CD4-positive, alpha-beta memory T cell (primary cell): ENCODE measurements around the gene SP7. TPM values are rescaled to one million over a fixed set of nuclear protein-coding genes. Genes with fewer than 3 reads are reported as not detected.
"Not testable (repeated sequence)": the region's sequence is repeated elsewhere in the genome, so short reads cannot be mapped to it uniquely, and the experiment has no call there.

Experiments
- CTCF ChIA-PET: fragments of 350-600 bp; sonication (Branson Sonifier 250); formaldehyde crosslinking; loops from one replicate; lab custom pipeline; 2021; ENCODE audit warnings: inconsistent platforms; ENCODE audit not compliant: partially characterized antibody; lab: Charles Lee
- POLR2A ChIA-PET: fragments of 350-600 bp; sonication (Branson Sonifier 250); formaldehyde crosslinking; loops from one replicate; lab custom pipeline; 2021; ENCODE audit not compliant: partially characterized antibody; lab: Charles Lee
- DNase-seq, 5 donors: peaks; one replicate each; pipeline versions ENCODE4 v3.0.0 to v3.0.0-alpha.2; 2020 to 2022; ENCODE audit warnings: mixed read lengths in 1 of 5
- H3K27ac ChIP-seq: one replicate; pipeline ENCODE4 v1.7.0; 2013; ENCODE audit warnings: low read depth, low read length
- H3K27me3 ChIP-seq: 2 replicates; pipeline ENCODE4 v1.7.0; 2013; ENCODE audit warnings: mild to moderate bottlenecking, low read length, moderate library complexity; ENCODE audit not compliant: insufficient read depth
- H3K36me3 ChIP-seq: 2 replicates; pipeline ENCODE4 v1.7.0; 2013; ENCODE audit warnings: mild to moderate bottlenecking, low read length, moderate library complexity; ENCODE audit not compliant: insufficient read depth
- H3K4me1 ChIP-seq: 2 replicates; pipeline ENCODE4 v1.7.0; 2013; ENCODE audit warnings: mild to moderate bottlenecking, low read length, moderate library complexity; ENCODE audit not compliant: insufficient read depth
- H3K4me3 ChIP-seq, 2 donors: one replicate each; pipeline ENCODE4 v1.7.0; 2013; ENCODE audit warnings: low read length in 2 of 2, mild to moderate bottlenecking in 1 of 2
- H3K9me3 ChIP-seq, 2 donors: one replicate each; pipeline ENCODE4 v1.7.0; 2013; ENCODE audit warnings: low read length in 2 of 2, control low read depth in 1 of 2; ENCODE audit not compliant: control insufficient read depth in 1 of 2
- H3K27ac Mint-ChIP-seq, 7 donors: one replicate each; pipeline ENCODE4 v1.8.0; 2020 to 2021; ENCODE audit warnings: mixed read lengths in 7 of 7, mild to moderate bottlenecking in 6 of 7, inconsistent platforms in 3 of 7, moderate library complexity in 3 of 7
- H3K27me3 Mint-ChIP-seq, 2 donors: one replicate each; pipeline ENCODE4 v1.8.0; 2020 to 2021; ENCODE audit warnings: mixed read lengths in 2 of 2
- H3K36me3 Mint-ChIP-seq, 2 donors: one replicate each; pipeline ENCODE4 v1.8.0; 2020 to 2021; ENCODE audit warnings: mixed read lengths in 2 of 2, inconsistent platforms in 1 of 2, mild to moderate bottlenecking in 1 of 2
- H3K4me1 Mint-ChIP-seq, 4 donors: one replicate each; pipeline ENCODE4 v1.8.0; 2020 to 2021; ENCODE audit warnings: mixed read lengths in 4 of 4, mild to moderate bottlenecking in 1 of 4
- H3K4me3 Mint-ChIP-seq, 8 donors: one replicate each; pipeline ENCODE4 v1.8.0; 2020 to 2021; ENCODE audit warnings: mixed read lengths in 8 of 8, mild to moderate bottlenecking in 7 of 8, moderate library complexity in 6 of 8, inconsistent platforms in 3 of 8
- H3K9me3 Mint-ChIP-seq, 8 donors: one replicate each; pipeline ENCODE4 v1.8.0; 2020 to 2021; ENCODE audit warnings: mixed read lengths in 8 of 8, mild to moderate bottlenecking in 5 of 8, inconsistent platforms in 3 of 8, moderate library complexity in 1 of 8
- intact Hi-C: fragments of 100-400 bp; cut with micrococcal nuclease; formaldehyde crosslinking; loops from one replicate; pipeline ENCODE4 v1.15.1; 2023
- polyA plus RNA-seq, 2 donors: library from polyadenylated mRNA; unstranded; fragments of 300-500 nt; fragmentation: Illumina TruSeq; gene quantifications; one replicate each; pipeline ENCODE4 v1.2.3, GENCODE V29; 2021
- total RNA-seq, 2 experiments: library from RNA; stranded (reverse); gene quantifications; one replicate each; pipeline ENCODE4 v1.2.3, GENCODE V29; 2021

Gene SP7
- total and polyA plus RNA-seq, 4 experiments from 2014 or later = not detected

DNA sequence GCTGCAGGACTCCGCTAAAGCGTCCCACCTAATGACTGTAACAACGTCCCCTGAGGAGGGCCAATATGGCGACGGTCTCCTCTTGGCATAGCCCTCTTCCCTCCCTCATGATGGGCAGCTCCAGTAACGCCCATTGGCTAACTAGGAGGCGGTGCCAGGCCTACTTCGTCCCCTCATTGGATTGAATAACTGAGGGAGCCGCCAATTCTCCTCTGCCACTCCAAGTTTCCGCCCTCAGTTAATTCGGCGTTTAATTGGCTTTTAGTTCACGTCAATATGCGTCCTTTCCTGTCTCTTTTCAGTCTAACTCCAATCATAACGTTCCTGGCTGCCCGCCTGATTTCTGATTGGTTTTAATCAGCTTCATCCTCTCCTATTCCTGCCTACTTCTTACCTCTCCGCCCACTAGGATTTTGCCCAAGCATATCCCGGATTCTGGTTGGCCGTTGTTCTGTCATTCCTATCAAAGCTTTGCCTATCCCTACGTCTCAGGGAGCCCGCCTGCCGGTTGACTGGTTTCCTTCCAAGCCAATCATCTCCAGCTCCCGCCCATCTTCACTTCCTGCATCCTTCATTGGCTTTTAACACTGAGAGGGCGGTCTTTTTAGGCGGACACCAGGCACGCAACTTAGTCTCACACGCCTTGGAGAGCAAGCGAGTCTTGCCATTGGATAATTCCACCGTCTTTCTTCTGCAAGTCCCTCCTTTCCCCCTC lies 43.4 kb upstream of the SP7 start:
- peak overlapping the region; percentile 57 to 86 for H3K4me3 ChIP-seq
- H3K4me1 ChIP-seq = peaks cover 46% of the 10 kb centered on the region
- H3K27me3 Mint-ChIP-seq = no peaks in the 10 kb centered on the region
- no peak overlapping the region for H3K4me3 Mint-ChIP-seq
- peaks cover 30 to 33% of the 10 kb centered on the region in 2 donors for H3K36me3 Mint-ChIP-seq
- H3K27me3 ChIP-seq = no peaks in the 10 kb centered on the region
- no peak overlapping the region for H3K27ac Mint-ChIP-seq
- peaks cover 22% of the 10 kb centered on the region for H3K36me3 ChIP-seq
- H3K9me3 ChIP-seq = no peaks in the 10 kb centered on the region
- peak overlapping the region; percentile 70 for H3K27ac ChIP-seq
- peak; percentile 99 to 100 (median 100) for DNase-seq
- peaks cover 0 to 1% (median 0%) of the 10 kb centered on the region in 8 donors for H3K9me3 Mint-ChIP-seq
- CTCF ChIA-PET = interaction anchor here (1.1 to 9.5 kb wide), 8 partner anchors 12 to 57 kb away, joined by 3 to 81 read pairs (median 8); partner anchors contain the start of genes AAAS and AMHR2
- H3K4me1 Mint-ChIP-seq = peaks cover 28 to 37% (median 34%) of the 10 kb centered on the region in 4 donors
- POLR2A ChIA-PET = interaction anchor here (0.7 to 3.2 kb wide), 33 partner anchors 9 to 373 kb away, joined by 3 to 59 read pairs (median 6); partner anchors contain the start of genes AAAS, ATF7, ATP5MC2 and CSAD
- intact Hi-C loops = loop anchor here (1.0 kb wide), 6 partner anchors 42 to 121 kb away; partner anchors contain the start of genes PFDN5 and PRR13

DNA sequence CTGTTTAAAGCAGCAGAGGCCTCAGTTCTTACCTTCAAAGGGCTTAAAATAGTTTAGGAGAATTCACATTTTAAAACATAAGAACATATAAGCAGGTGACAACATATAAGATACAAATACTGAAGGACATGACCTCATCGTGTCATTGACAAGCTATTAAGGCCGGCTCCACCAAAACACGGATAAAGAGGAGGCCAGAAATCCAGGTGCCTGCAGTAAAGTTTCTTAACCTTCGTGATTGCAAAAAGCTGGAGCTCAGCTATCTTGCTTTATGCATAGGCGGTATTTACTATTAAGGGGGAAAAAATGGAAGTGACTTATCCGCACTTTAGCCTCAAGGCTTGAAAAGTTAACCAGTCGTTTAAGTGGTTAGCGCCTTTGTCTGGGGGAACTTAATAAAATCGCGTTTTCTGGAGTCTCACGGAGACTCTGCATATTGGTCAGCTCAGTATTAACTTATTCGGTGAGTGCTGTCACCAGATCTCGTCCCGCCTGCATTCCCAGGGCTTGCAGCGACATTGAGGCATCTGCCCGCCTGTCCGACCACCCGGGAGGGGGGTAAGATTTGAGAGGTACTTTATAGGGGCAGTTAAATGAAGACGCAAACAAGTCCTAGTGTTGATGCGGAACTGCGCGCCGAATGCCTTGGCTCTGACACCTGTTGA lies 42.7 kb upstream of the SP7 start:
- Histone ChIP-seq H3K4me3 (peak overlapping the region; percentile 57 to 86), H3K27me3 (no peaks in the 10 kb centered on the region), H3K9me3 (no peaks in the 10 kb centered on the region), H3K36me3 (peaks cover 22% of the 10 kb centered on the region), H3K27ac (peak overlapping the region; percentile 70), H3K4me1 (peaks cover 42% of the 10 kb centered on the region)
- H3K4me3 Mint-ChIP-seq = no peak overlapping the region
- H3K27ac Mint-ChIP-seq = no peak overlapping the region
- DNase-seq = no peak
- intact Hi-C loops = loop anchor here (1.0 kb wide), 2 partner anchors 72 to 121 kb away; no protein-coding TSS in a partner anchor
- peaks cover 0 to 1% (median 0%) of the 10 kb centered on the region in 8 donors for H3K9me3 Mint-ChIP-seq
- no peaks in the 10 kb centered on the region for H3K27me3 Mint-ChIP-seq
- peaks cover 28 to 36% (median 33%) of the 10 kb centered on the region in 4 donors for H3K4me1 Mint-ChIP-seq
- POLR2A ChIA-PET = interaction anchor here (0.7 to 3.2 kb wide), 26 partner anchors 10 to 300 kb away, joined by 3 to 59 read pairs (median 7); partner anchors contain the start of genes AAAS, ATP5MC2, CSAD and MAP3K12
- H3K36me3 Mint-ChIP-seq = peaks cover 27 to 30% of the 10 kb centered on the region in 2 donors
- CTCF ChIA-PET = interaction anchor here (1.1 to 9.5 kb wide), 8 partner anchors 11 to 56 kb away, joined by 3 to 81 read pairs (median 8); partner anchors contain the start of genes AAAS and AMHR2

DNA sequence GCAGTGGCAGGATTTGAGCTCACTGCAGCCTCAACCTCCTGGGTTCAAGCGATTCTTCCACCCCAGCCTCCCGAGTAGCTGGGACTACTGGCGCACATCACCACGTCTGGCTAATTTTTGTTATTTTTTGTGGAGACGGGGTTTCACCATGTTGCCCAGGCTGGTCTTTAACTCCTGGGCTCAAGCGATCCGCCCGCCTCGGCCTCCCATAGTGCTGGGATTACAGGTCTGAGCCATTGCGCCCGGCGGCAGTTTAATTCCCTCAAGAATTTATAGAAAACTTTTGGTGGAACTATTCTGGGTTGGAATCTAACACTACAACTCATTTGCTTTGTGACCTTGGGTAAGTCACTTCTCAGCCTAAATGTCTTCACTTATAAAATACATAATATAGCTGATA lies 42.1 kb upstream of the SP7 start:
- Mint-ChIP-seq H3K4me3 (peak overlapping the region in 1 of 8 donors; percentile 10), H3K9me3 (peaks cover 0 to 1% (median 0%) of the 10 kb centered on the region in 8 donors), H3K36me3 (peaks cover 21 to 24% of the 10 kb centered on the region in 2 donors), H3K27ac (peak overlapping the region in 3 of 7 donors; percentile 31 to 42 (median 41)), H3K4me1 (peaks cover 25 to 34% (median 32%) of the 10 kb centered on the region in 4 donors), H3K27me3 (no peaks in the 10 kb centered on the region)
- ChIA-PET CTCF (interaction anchor here (0.6 to 9.5 kb wide), 8 partner anchors 11 to 56 kb away, joined by 3 to 81 read pairs (median 8); partner anchors contain the start of gene AAAS), POLR2A (interaction anchor here (0.6 to 3.2 kb wide), 12 partner anchors 26 to 299 kb away, joined by 3 to 59 read pairs (median 12); partner anchors contain the start of genes AAAS, MAP3K12, MYG1 and PFDN5)
- no peak for DNase-seq
- no peaks in the 10 kb centered on the region for H3K27me3 ChIP-seq
- peaks cover 18% of the 10 kb centered on the region for H3K36me3 ChIP-seq
- peaks cover 36% of the 10 kb centered on the region for H3K4me1 ChIP-seq
- intact Hi-C loops = no loop called here
- peak overlapping the region; percentile 70 for H3K27ac ChIP-seq
- H3K9me3 ChIP-seq = no peaks in the 10 kb centered on the region
- H3K4me3 ChIP-seq = no peak overlapping the region

DNA sequence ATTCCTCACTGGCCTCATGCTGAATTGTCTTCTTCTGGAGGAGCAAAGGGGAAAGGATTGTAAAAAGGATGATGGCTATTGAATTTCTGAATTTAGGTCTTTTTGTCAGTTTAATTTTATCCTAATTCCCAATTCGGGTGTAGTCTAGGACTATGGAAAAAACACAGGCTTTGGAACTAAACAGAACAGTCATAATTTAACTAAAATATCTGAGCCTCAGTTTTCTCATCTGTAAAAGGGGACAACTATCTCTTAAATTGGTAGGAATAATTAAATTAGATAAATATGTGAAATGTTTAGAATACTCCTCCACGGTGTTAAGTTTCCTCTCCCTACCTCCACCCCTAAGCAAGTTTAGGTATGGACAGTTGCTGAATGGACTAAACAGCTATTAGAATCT lies 40.6 kb upstream of the SP7 start:
- H3K27ac ChIP-seq = no peak overlapping the region
- no peaks in the 10 kb centered on the region for H3K27me3 ChIP-seq
- H3K4me3 ChIP-seq = no peak overlapping the region
- POLR2A ChIA-PET = interaction anchor here (0.7 kb wide), 1 partner anchor 942 kb away, joined by 3 read pairs; no protein-coding TSS in a partner anchor
- H3K36me3 ChIP-seq = peaks cover 4% of the 10 kb centered on the region
- Mint-ChIP-seq H3K4me1 (peaks cover 16 to 29% (median 25%) of the 10 kb centered on the region in 4 donors), H3K27me3 (no peaks in the 10 kb centered on the region), H3K4me3 (no peak overlapping the region), H3K36me3 (peaks cover 6 to 10% of the 10 kb centered on the region in 2 donors), H3K27ac (no peak overlapping the region), H3K9me3 (peaks cover 0 to 1% (median 0%) of the 10 kb centered on the region in 8 donors)
- no peak for DNase-seq
- intact Hi-C loops = no loop called here
- CTCF ChIA-PET = interaction anchor here (2.4 to 9.5 kb wide), 4 partner anchors 24 to 54 kb away, joined by 5 to 81 read pairs (median 24); partner anchors contain the start of gene AAAS
- peaks cover 30% of the 10 kb centered on the region for H3K4me1 ChIP-seq
- H3K9me3 ChIP-seq = no peaks in the 10 kb centered on the region

DNA sequence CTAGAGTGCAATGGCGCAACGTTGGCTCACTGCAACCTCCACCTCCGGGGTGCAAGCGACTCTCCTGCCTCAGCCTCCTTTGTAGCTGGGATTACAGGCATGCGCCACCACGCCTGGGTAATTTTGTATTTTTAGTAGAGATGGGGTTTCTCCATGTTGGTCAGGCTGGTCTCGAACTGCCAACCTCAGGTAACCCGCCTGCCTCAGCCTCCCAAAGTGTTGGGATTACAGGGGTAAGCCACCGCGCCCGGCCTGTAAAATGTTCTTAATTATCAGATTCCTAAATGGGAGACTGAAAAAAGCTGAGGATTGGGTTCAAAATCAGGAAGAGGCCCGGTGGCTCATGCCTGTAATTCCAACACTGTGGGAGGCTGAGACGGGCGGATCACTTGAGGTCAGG lies 38.1 kb upstream of the SP7 start:
- H3K36me3 ChIP-seq, H3K27me3 ChIP-seq, H3K36me3 Mint-ChIP-seq, DNase-seq, H3K9me3 Mint-ChIP-seq, H3K4me3 Mint-ChIP-seq, intact Hi-C loops, H3K9me3 ChIP-seq, H3K27ac ChIP-seq, H3K4me3 ChIP-seq, H3K27me3 Mint-ChIP-seq: not testable (repeated sequence)
- CTCF ChIA-PET = interaction anchor here (1.6 to 4.0 kb wide), 2 partner anchors 22 to 30 kb away, joined by 3 to 10 read pairs; no protein-coding TSS in a partner anchor
- Mint-ChIP-seq H3K4me1 (peaks cover 9 to 32% (median 24%) of the 10 kb centered on the region in 4 donors), H3K27ac (peak overlapping the region in 1 of 7 donors; percentile 98)
- peaks cover 37% of the 10 kb centered on the region for H3K4me1 ChIP-seq
- POLR2A ChIA-PET = interaction anchor here (0.6 kb wide), 1 partner anchor 154 kb away, joined by 4 read pairs; no protein-coding TSS in a partner anchor

DNA sequence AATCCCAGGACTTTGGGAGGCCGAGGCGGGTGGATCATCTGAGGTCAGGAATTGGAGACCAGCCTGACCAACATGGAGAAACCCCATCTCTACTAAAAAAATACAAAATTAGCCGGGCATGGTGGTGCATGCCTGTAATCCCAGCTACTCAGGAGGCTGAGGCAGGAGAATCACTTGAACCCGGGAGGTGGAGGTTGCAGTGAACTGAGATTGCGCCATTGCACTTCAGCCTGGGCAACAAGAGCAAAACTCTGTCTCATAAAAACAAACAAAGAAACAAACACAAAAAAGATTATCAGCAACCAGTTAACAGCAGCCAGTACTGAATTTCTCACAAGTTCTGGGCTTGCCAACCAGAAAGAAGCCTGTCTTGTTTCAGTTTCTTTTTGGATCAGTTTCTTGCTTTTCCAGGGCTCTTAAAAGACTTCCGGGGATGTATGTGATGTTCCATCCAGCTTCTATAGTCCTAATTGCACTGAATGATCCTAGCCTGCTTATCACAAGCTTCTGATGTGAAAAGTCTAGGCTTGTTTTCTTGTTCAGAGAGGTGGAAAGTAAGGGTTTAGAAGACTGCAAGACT lies 37.5 kb upstream of the SP7 start:
- H3K27me3 ChIP-seq, intact Hi-C loops, H3K27ac ChIP-seq, H3K36me3 Mint-ChIP-seq, H3K4me3 ChIP-seq, H3K9me3 Mint-ChIP-seq, H3K36me3 ChIP-seq, DNase-seq, H3K9me3 ChIP-seq, H3K27me3 Mint-ChIP-seq: not testable (repeated sequence)
- H3K4me1 ChIP-seq = peaks cover 34% of the 10 kb centered on the region
- peak overlapping the region in 4 of 8 donors; percentile 4 to 56 (median 40) for H3K4me3 Mint-ChIP-seq
- ChIA-PET POLR2A (interaction anchor here (0.6 to 1.1 kb wide), 4 partner anchors 79 to 264 kb away, joined by 3 to 4 read pairs (median 4); partner anchors contain the start of gene TARBP2), CTCF (interaction anchor here (0.9 to 4.0 kb wide), 2 partner anchors 21 to 28 kb away, joined by 3 to 10 read pairs; no protein-coding TSS in a partner anchor)
- peak overlapping the region; percentile 22 to 98 (median 83) for H3K27ac Mint-ChIP-seq
- H3K4me1 Mint-ChIP-seq = peaks cover 9 to 32% (median 23%) of the 10 kb centered on the region in 4 donors
